Endothelial cell of umbilical vein (primary cell): ENCODE measurements around the gene ATP1B1. TPM values are rescaled to one million over a fixed set of nuclear protein-coding genes. Genes with fewer than 3 reads are reported as not detected.

Source experiments
- BruUV-seq: library from RNA; stranded (reverse); fragments of 400-500 nt; replicated peaks from 2 replicates; lab custom pipeline; 2021; lab: Mats Ljungman, UMichigan
- CTCF ChIA-PET: fragments of 300-600, 350-600 bp; sonication (Branson Sonifier 250); formaldehyde crosslinking; loops from one replicate; lab custom pipeline; 2021; ENCODE audit warnings: antibody characterized with exemption, inconsistent platforms; lab: Charles Lee
- POLR2A ChIA-PET: fragments of 300-600, 350-600 bp; sonication (Branson Sonifier 250); formaldehyde crosslinking; loops from one replicate; lab custom pipeline; 2021; ENCODE audit warnings: antibody characterized with exemption, inconsistent platforms; lab: Charles Lee
- DNase-seq: peaks from one replicate; pipeline ENCODE4 v3.0.0-alpha.2; 2011; ENCODE audit warnings: low read depth, low spot score
- FAIRE-seq: peaks from 2 replicates; lab custom pipeline; 2011; peaks lifted over from hg19 to GRCh38; lab: Jason Lieb, UNC
- H2AFZ ChIP-seq: 2 replicates; pipeline ENCODE4 v1.6.0; 2012; ENCODE audit warnings: low read depth, low read length, control low read depth, inconsistent platforms
- H3K27ac ChIP-seq: 2 replicates; pipeline ENCODE4 v1.5.1; 2011; ENCODE audit warnings: low read depth, mild to moderate bottlenecking, control low read depth, low read length, moderate library complexity; ENCODE audit not compliant: insufficient read depth
- H3K27me3 ChIP-seq, 2 experiments: 2 replicates each; pipeline versions ENCODE4 v1.6.0 to v1.6.1; 2011; ENCODE audit warnings: low read length in 2 of 2, mixed read lengths in 1 of 2; ENCODE audit not compliant: control insufficient read depth in 2 of 2, insufficient read depth in 2 of 2
- H3K36me3 ChIP-seq, 2 experiments: 2 replicates in 1 of 2; 3 replicates in 1 of 2; pipeline ENCODE4 v1.5.1; 2011; ENCODE audit warnings: low read length in 2 of 2, mild to moderate bottlenecking in 1 of 2, moderate library complexity in 1 of 2; ENCODE audit not compliant: control insufficient read depth in 2 of 2, insufficient read depth in 2 of 2; ENCODE audit errors: extremely low read depth in 1 of 2
- H3K4me1 ChIP-seq: 3 replicates; pipeline ENCODE4 v1.5.1; 2011; ENCODE audit warnings: mild to moderate bottlenecking, low read length; ENCODE audit not compliant: control insufficient read depth, insufficient read depth; ENCODE audit errors: extremely low read depth
- H3K4me2 ChIP-seq: 2 replicates; pipeline ENCODE4 v1.6.1; 2011; ENCODE audit warnings: low read length, control low read depth, mixed read lengths; ENCODE audit not compliant: insufficient read depth
- H3K4me3 ChIP-seq, 3 experiments: fragments of 200-600 bp in 1 of 3; sonication (generic), shearing (Covaris generic) in 1 of 3; replicated peaks in 1 of 3; 2 replicates each; pipeline ENCODE4 v1.5.1; 2011 to 2016; ENCODE audit warnings: control low read depth in 3 of 3, low read length in 3 of 3, mild to moderate bottlenecking in 2 of 3, inconsistent platforms in 1 of 3, low read depth in 1 of 3, moderate library complexity in 1 of 3; ENCODE audit not compliant: insufficient read depth in 1 of 3
- H3K79me2 ChIP-seq: 2 replicates; pipeline ENCODE4 v1.6.0; 2012; ENCODE audit warnings: low read length, inconsistent platforms; ENCODE audit not compliant: control insufficient read depth, insufficient read depth
- H3K9ac ChIP-seq: replicated peaks from 2 replicates; pipeline ENCODE3; 2011; ENCODE audit warnings: low read length, control low read depth; ENCODE audit not compliant: insufficient read depth; ENCODE audit errors: extremely low read depth
- H3K9me1 ChIP-seq: replicated peaks from 3 replicates; pipeline ENCODE4 v1.6.0; 2011; ENCODE audit warnings: mild to moderate bottlenecking, low read length; ENCODE audit not compliant: control insufficient read depth, insufficient read depth; ENCODE audit errors: extremely low read depth
- H3K9me3 ChIP-seq: replicated peaks from 2 replicates; pipeline ENCODE4 v1.5.1; 2012; ENCODE audit warnings: low read length, inconsistent platforms; ENCODE audit not compliant: control insufficient read depth, insufficient read depth
- H4K20me1 ChIP-seq: replicated peaks from 2 replicates; pipeline ENCODE3; 2011; ENCODE audit warnings: mild to moderate bottlenecking, low read length; ENCODE audit not compliant: control insufficient read depth, insufficient read depth; ENCODE audit errors: extremely low read depth
- CTCF ChIP-seq, 2 donors: IDR thresholded peaks; 1 replicate in 1 of 2; 2 replicates in 1 of 2; pipeline ENCODE4 v1.5.1; 2011; ENCODE audit warnings: low read length in 2 of 2, mild to moderate bottlenecking in 2 of 2, moderate library complexity in 2 of 2, control low read depth in 1 of 2, inconsistent platforms in 1 of 2, low read depth in 1 of 2; ENCODE audit not compliant: insufficient read depth in 1 of 2; ENCODE audit errors: extremely low read depth in 1 of 2
- JUN ChIP-seq: IDR thresholded peaks from 2 replicates; pipeline ENCODE4 v1.6.1; 2011; ENCODE audit warnings: borderline replicate concordance, low read depth; ENCODE audit not compliant: insufficient read length, insufficient read depth
- dilution Hi-C: fragments of 300-500 bp; cut with MboI; formaldehyde crosslinking; loops from one replicate; pipeline ENCODE4 v1.15.0; 2019; ENCODE audit warnings: low sequenced_read_pairs; ENCODE audit not compliant: extremely low pct_ligation_motif_present
- intact Hi-C: fragments of 100-400 bp; cut with micrococcal nuclease; formaldehyde crosslinking; loops from one replicate; pipeline ENCODE4 v1.10.0; 2022
- polyA plus RNA-seq, 4 experiments: library from polyadenylated mRNA; depleted of rRNA in 3 of 4; stranded (reverse) in 3 of 4; unstranded in 1 of 4; fragments of >200 nt; gene quantifications; 2 replicates each; pipeline versions ENCODE4 v1.2.1 to v1.2.3, GENCODE V29; 2011 to 2012; ENCODE audit warnings: missing spikeins in 1 of 4
- total RNA-seq: library from RNA; stranded (reverse); gene quantifications from 2 replicates; pipeline ENCODE4 v1.2.3, GENCODE V29; 2021

ATP1B1 gene
- total and polyA plus RNA-seq, 2 donors (not counting 3 experiments of a cell fraction or from before 2014, with no cell fraction given) = 14.3 to 56.1 TPM

GRCh38 chr1:169105434-169106094, 926 bp upstream of the ATP1B1 start:
- Histone ChIP-seq H3K9me1 (no peaks in the 10 kb centered on the region), H3K27me3 (no peaks in the 10 kb centered on the region), H3K79me2 (peaks cover 40% of the 10 kb centered on the region), H3K9ac (peak overlapping the region; percentile 66), H3K27ac (peak overlapping the region; percentile 26), H3K36me3 (no peaks in the 10 kb centered on the region), H3K4me1 (peaks cover 29% of the 10 kb centered on the region), H3K9me3 (no peaks in the 10 kb centered on the region), H3K4me2 (peak overlapping the region; percentile 52), H4K20me1 (no peaks in the 10 kb centered on the region), H2AFZ (peak overlapping the region; percentile 81), H3K4me3 (peak overlapping the region; percentile 45 to 94 (median 46))
- intact Hi-C loops = loop anchor here (1.0 to 5.0 kb wide), 7 partner anchors 145 to 787 kb away; partner anchors contain the start of gene SCYL3
- ChIA-PET CTCF (interaction anchor here (0.8 to 3.9 kb wide), 5 partner anchors 12 to 502 kb away, joined by 3 to 31 read pairs (median 9); no protein-coding TSS in a partner anchor), POLR2A (no interaction called here)
- TF ChIP-seq JUN (no peak), CTCF (IDR thresholded peaks at IDR 0.05; ENCODE audit: extremely low read depth in 1 of 2, insufficient read depth in 1 of 2, low read depth in 1 of 2, low read length in 2 of 2) (peak in 1 of 2 donors; percentile 8)
- peak; percentile 37 for DNase-seq
- TSS peak; percentile 22 for BruUV-seq
- FAIRE-seq = peak; percentile 70
- dilution Hi-C loops = no loop called here
